GM21737 (cell line): ENCODE data around the gene CBX3.
"Not testable (repeated sequence)": the region's sequence is repeated elsewhere in the genome, so short reads cannot be mapped to it uniquely, and the experiment has no call there.

Experiments
- ATAC-seq: cut with Tn5 transposase; IDR thresholded peaks from one replicate; pipeline ENCODE4 v1.9.1; 2021; ENCODE audit warnings: mild to moderate bottlenecking, moderate library complexity; ENCODE audit not compliant: unreplicated experiment

CBX3 gene

GRCh38 chr7:26201247-26202018 lies at the start of gene CBX3:
CBX3 (plus strand) TSS chr7:26201745; CDS start chr7:26202999, 1,254 bp downstream.
- ATAC-seq: peak; percentile 45

GRCh38 chr7:26151953-26152781 lies 49.4 kb upstream of the CBX3 start, which contains the start of gene NFE2L3:
NFE2L3 (plus strand) TSS chr7:26152198; CDS start chr7:26152499, 301 bp downstream.
- peak; percentile 63 for ATAC-seq

- ATAC-seq: peak; percentile 21
These were observed 48.7 kb upstream of the CBX3 start for GRCh38 chr7:26152782-26153240.

DNA sequence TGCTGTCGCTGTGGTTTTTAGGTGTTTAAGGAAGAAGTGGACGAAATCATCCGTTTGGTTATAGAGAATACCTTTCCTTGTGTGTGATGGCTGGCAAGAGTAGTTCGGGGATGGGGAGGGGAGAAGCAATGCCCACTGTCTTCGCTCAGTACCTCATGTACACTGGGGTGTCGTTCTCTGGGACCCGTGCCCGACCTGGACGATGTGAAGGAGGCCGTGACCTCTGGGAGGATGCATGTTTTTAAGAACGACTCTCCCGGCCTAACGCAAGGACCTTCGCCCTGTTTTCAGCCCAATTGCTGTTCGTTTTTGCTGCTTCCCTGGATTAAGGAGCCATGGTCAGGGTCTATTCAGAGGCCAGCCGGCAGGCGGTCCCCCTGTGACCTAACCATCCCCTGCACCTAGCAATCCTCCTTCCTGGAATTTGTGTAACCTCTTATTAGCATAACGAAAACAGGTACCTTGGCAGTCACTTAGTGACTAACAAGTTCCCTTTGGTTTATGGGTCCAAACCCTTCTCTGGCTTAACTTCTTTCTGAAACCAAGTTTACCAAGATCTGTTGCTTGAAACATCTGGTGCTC lies 48.2 kb upstream of the CBX3 start:
- ATAC-seq: no peak

DNA sequence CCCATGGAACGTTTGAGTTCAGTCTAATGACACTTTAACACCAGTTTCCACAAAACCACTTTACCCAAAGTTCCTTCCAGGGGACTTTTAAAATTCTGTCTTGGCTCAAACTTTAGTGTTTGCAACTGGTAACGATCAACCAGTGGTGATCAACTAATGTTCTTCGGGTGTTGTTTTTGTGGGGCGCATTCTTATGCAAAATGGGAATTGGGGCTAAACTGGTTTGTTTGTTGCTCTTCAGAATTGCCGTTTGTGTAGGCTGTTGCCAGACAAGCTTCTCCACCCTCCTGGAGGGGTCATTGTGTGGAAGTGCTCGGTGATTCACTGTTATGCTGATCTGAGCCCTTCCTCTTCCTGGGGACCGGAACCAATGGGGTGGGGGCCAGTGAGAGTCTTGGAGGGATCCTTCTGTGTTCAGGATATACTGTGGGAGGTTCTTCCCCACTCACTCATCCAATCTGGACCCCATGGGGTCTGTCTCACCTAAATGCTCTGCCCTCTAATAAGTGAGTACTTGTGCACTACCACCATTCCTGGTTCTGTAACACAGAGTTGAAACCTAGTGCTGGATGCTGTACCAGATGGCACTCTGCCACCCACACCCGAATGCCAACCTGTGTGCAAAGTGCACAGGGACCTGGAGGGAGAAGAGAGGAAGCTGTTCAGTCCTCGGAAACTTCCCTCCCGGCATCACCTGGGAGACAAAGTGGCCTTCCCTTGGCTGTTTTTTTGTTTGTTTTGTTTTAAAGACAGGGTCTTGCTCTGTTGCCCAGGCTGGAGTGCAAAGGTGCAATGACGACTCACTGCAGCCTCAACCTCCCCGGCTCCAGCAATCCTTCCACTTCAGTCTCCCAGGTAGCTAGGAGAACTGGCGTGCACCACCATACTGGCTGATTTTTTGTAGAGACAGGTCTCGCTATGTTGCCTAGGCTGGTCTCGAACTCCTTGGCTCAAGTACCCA lies 47.4 kb upstream of the CBX3 start:
- no peak for ATAC-seq

DNA sequence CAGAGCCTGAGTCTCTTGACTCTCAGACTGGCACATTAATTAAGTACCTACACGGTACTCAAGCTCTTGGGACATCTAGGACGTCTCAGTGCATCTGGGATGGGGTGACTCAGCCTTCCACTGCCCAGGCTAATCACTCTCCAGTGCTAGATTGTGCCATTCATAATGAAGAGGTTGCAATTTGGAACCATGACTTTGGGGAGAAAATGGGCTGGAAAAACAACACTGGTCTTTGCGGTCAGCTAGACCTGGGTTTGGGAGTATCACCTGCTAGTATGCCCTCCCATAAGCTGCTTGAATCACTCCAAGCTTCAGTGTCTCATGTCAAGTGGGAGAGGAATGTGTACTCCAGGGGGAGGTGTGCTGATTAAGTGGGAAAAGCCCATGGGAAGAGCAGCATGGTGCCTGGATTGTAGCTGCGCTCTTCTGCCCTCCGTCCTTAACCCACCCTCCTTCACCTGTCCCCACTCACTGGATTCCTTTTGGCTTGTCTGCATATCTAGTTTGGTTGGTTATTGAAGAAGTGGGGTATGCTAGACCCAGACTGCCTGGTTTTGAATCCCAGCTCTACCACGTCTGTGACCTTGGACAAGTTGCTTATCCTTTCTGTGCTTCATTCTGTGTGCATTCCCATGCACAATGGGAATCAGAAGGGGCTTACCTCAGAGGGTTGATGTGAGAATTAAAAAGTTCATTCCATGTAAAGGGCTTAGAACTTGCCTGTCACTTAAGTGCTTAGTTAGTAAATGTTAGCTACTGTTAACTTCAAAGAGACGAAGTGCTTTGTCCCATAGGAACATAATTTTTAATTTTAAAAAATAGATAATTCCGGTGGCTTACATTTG lies 45.8 kb upstream of the CBX3 start:
- no peak for ATAC-seq

DNA sequence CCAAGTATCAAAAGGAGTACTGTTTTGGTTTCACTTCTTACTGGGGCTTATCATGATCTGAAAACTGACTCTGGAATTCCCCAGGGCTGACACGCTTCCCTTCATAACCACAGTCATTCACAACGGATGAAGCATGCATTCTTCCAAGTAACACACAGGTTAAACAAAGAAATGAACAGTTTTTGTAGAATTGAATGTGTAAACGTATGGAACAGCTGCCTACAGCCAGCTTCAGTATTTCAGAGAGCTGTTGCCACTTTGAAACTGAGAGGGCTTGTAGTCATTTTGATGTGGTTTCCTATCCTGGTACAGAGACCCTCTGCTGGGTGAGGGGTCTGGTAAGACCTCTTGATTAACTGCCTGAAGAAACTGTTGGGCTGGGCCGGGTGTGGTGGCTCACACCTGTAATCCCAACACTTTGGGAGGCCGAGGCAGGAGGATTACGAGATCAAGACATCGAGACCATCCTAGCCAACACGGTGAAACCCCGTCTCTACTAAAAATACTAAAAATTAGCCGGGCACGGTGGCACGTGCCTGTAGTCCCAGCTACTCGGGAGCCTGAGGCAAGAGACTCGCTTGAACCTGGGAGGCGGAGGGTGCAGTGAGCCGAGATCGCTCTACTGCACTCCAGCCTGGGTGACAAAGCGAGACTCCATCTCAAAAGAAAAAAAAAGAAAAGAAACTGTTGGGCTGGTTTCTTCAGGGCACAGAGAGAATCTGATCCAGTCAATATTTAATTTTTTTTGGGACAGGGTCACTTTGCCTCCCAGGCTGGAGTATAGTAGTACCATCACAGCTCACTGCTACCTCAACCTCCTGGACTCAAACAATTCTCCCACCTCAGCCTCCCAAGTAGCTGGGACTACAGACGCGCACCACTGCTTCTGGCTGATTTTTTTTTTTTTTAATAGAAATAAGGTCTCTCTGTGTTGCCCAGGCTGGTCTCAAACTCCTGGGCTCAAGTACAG lies 44.8 kb upstream of the CBX3 start:
- ATAC-seq: peak; percentile 34

DNA sequence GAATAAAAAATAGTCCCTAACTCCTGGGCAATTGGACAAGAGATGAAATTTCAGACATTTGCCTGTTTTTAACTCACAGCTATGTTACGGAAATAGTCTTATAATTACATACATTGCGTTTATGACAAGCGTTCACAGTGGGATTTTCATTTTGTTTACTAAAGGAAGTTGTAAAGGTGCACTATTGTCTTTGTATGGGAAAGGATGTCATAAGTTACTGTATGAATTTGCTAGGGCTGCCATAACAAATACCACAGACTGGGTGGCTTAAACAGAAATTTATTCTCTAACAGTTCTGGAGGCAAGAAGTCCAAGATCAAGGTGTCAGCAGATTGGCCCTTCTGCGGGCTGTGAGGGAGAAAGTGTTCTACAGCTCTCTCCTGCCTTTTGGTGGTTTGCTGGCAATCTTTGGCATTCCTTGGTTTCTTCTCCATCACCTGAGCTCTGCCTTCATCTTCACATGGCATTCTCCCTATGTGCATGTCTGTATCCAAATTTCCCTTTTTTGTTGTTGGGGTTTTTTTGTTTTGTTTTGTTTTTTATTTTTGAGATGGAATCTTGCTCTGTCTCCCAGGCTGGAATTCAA lies 43.9 kb upstream of the CBX3 start:
- no peak for ATAC-seq

GRCh38 chr7:26159243-26159642 lies 42.3 kb upstream of the CBX3 start:
- ATAC-seq: no peak

GRCh38 chr7:26160896-26161295 lies 40.6 kb upstream of the CBX3 start:
- ATAC-seq: no peak

GRCh38 chr7:26162431-26162830 lies 39.1 kb upstream of the CBX3 start:
- ATAC-seq: no peak

- ATAC-seq: not testable (repeated sequence)
These were observed 37.7 kb upstream of the CBX3 start for GRCh38 chr7:26163804-26164203.

DNA sequence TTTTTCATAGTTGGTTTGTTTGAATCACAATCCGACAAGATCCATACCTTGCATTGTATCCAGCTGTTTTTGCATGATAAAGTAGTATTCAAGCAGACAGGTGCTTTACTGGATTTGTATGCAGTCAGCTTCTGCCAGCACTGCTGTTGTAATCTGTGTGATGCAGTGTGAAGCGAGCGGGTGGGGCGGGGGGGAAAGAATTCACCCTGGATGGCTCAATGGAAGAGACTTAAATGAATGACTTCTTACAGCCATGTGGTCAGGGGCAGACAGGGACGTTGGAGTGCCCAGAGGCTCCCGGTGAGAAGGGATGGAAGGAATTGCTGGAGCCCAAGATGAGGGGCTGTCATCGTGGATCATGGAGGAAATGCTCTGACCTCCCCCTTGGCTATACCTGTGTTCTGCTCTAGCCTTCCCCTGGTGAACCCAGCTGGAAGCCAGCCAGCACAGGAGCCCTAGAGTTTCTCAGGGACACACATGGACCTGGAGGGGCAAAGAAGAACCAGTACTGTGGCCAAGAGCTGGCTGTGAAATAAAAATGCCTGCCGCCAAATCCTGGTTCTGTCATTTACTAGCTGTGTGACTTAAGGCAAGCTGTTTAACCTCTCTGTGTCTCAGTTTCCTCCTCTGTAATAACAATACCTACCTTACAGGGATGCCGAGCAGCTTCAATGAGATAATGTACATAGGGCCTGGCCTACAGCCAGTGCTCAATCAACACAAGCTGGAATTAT lies 35.4 kb upstream of the CBX3 start:
- ATAC-seq: no peak

DNA sequence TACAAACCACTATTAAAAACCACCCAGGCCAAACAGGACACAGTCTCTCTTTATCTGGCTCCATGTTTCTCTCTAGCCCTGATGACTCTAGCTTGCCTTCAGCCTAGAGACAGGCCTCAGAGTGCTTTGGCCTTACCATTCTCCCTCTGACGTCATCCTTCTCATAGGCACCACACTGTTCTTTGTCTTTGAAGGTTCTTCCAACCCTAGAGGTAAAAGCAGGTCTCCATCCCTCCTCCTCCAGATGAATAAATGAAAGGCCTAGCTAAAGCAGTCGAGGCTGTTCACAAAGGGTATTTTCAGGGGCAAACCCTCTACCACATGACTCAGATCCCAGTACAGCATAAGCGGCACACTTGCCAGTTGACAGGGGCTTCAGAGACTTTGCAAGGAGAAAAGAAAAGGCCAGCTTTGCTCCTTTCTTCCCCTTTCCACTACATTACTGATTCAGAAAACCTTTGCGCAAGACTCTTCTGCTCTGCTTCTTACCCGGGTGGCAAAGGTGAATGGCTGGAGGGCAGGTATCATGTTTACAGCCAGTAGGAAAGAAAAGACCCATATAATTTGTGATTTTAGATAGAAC lies 34.8 kb upstream of the CBX3 start:
- ATAC-seq: peak; percentile 21

- peak; percentile 87 for ATAC-seq
These were observed 34.1 kb upstream of the CBX3 start for GRCh38 chr7:26167303-26167934.

DNA sequence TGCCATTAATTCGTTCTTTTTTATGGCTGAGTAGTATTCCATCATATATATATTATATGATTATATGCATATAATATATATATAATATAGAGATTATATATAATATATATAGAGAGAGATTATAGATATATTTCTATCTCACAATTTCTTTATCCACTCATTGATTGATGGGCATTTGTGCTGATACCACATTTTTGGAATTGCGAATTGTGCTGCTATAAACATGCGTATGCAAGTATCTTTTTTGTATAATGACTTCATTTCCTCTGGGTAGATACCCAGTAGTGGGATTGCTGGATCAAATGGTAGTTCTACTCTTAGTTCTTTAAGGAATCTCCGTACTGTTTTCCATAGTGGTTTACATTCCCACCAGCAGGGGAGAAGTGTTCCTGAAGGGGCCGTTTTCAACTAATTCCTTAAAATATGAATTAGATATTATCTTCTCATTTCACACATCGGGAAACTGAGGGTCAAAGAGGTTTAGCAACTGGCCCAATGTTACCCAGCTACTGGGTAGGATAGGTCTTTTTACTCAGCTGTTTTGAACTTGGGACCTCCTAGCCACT lies 33.0 kb upstream of the CBX3 start:
- no peak for ATAC-seq
